GM12872 (cell line): ENCODE measurements around the gene ASIC4.
A peak's percentile ranks its signal among the peaks of the same experiment; 100 is the strongest.

Experiments used
- CTCF ChIP-seq: IDR thresholded peaks from 3 replicates; pipeline ENCODE4 v1.5.1; 2011; ENCODE audit warnings: low read depth, mild to moderate bottlenecking, low read length, moderate library complexity; ENCODE audit not compliant: insufficient read depth

Gene ASIC4

GRCh38 chr2:219490600-219491130 is 23.6 kb upstream of the ASIC4 start:
- no peak for TF ChIP-seq CTCF

DNA sequence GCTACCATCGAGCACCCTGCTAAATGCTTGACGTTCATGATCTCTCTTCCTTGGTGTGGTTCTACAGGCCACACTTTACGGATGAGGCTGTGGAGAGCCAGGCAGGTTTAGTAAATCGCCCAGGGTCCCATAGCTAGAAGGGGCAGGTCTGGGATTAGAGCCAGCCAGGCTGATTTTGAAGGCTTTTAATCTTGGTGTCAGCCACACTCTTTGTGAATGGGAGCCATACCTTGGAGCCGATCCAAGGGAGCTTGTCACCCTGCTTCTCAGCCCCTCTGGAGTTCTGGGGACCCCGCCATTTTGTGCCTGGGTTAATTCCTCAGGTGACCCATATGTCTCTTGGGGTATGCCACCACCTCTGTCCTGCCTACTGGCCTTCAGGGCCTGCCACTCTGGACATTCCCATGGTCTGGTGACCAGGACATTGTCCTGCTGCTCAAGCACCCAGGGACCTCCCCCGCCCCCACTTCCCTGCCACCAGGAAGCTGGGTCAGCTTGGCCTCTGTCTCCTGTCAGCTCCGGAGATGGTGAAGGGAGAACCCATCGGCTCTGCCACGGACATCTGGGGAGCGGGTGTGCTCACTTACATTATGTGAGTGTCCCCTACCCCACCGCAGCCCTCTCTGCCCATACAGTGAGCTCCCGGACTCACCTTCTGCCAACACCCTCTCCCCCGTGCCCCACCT is 22.9 kb upstream of the ASIC4 start:
- TF ChIP-seq CTCF: no peak

DNA sequence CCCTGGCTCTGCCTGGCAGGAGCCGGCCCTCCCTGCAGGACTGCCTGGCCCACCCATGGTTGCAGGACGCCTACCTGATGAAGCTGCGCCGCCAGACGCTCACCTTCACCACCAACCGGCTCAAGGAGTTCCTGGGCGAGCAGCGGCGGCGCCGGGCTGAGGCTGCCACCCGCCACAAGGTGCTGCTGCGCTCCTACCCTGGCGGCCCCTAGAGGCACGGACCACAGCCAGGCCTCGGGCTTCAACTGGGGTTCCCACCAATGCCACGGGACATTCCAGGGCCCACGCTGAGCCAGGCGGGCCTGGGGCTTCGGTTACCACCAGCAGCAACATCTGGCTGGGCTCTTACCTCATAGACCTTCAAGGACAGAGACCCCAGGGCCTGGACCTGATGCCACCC is 21.7 kb upstream of the ASIC4 start:
- TF ChIP-seq CTCF: no peak

- no peak for TF ChIP-seq CTCF
Measured at GRCh38 chr2:219493086-219493485, 21.2 kb upstream of the ASIC4 start.

GRCh38 chr2:219494952-219495530 is 19.2 kb upstream of the ASIC4 start:
- no peak for TF ChIP-seq CTCF

GRCh38 chr2:219495531-219496122 is 18.7 kb upstream of the ASIC4 start:
- peak; percentile 65 for TF ChIP-seq CTCF

GRCh38 chr2:219496247-219496824 is 17.9 kb upstream of the ASIC4 start:
- no peak for TF ChIP-seq CTCF
